GM12891 (cell line): ENCODE measurements around the gene AMBP.

Experiments used
- POLR2A ChIP-seq: IDR thresholded peaks from 2 replicates; pipeline ENCODE4 v1.6.1; 2011; ENCODE audit warnings: low read depth, low read length, control low read depth
- POLR2AphosphoS5 ChIP-seq: IDR thresholded peaks from 2 replicates; pipeline ENCODE4 v1.6.1; 2011; ENCODE audit warnings: low read depth, low read length, control low read depth
- SPI1 ChIP-seq: IDR thresholded peaks from 2 replicates; pipeline ENCODE4 v1.6.1; 2011; ENCODE audit warnings: low read depth, low read length, control low read depth
- TAF1 ChIP-seq: IDR thresholded peaks from 2 replicates; pipeline ENCODE4 v1.6.1; 2011; ENCODE audit warnings: low read depth, low read length, control low read depth

GRCh38 chr9:114105236-114105635, 27.1 kb upstream of the AMBP start:
- TF ChIP-seq POLR2A = no peak
- TF ChIP-seq TAF1 = no peak
- no peak for TF ChIP-seq POLR2AphosphoS5
- TF ChIP-seq SPI1 = no peak
